HG03342 (cell line): ENCODE results near the gene LRRC17.
"Not testable (repeated sequence)": the region's sequence is repeated elsewhere in the genome, so short reads cannot be mapped to it uniquely, and the experiment has no call there.

Source experiments
- ATAC-seq: cut with Tn5 transposase; IDR thresholded peaks from one replicate; pipeline ENCODE4 v1.9.1; 2021; ENCODE audit warnings: mild to moderate bottlenecking, moderate library complexity; ENCODE audit not compliant: unreplicated experiment

The LRRC17 gene

DNA sequence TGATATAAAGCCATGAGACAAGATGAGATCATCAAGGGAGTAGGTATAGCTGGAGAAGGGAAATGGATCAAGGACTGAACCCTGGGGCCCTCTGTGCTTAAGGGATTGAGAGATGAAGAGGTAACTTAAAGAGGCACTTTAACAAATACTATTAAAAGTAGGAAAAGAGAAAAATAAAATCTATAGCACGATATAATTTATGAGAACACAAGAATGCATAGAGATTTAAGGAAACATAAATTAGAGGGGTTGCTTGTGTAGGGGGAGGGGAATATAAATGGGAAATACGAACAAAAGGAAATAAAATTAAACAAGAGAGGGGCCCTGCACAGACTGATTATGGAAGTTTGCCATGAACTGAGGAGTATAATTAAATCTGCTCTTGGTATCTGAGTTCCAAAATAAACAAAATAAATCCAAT lies 15.6 kb upstream of the LRRC17 start:
- ATAC-seq: no peak

DNA sequence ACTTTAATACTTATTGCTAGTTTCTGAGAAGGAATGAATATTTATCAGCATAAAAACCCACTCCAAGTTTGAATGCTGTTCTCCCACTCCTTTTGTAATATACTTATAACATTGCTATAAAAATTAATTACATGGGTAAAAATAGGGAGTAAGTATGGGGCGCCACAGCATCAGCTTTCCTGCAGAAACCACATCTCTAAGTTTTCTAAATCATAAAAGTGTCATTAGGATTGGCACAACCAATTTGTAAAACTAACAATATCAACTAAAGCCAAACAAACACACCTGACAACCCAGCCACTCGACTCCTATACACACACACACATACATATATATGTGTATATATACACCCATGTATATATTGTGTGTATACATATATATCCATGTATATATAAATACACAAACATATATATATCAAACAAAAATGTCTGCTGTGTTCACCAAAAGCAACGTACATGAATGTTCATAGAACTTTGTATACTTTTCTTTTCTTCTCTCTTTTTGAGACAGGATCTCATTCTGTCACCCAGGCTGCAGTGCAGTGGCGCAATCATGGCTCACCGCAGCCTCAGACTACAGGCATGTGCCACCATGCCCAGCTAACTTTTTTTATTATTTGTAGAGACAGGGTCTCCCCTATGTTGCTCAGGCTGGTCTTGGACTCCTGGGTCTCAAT lies 14.8 kb upstream of the LRRC17 start:
- no peak for ATAC-seq

DNA sequence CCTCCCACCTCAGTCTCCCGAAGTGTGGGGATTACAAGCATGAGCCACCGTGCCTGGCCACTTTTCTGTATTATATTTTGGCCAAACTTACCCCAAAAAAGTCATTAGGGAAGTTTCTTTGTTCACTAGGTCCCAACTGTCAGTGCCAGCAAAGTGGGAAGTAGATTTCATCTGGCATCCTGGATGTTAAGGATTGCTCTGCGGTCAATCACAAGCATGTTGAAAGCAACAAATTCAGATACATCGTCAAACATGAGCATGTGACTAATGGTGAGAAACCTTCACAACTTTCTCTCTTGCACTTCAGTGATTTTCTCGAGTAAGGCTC lies 14.3 kb upstream of the LRRC17 start:
- no peak for ATAC-seq

DNA sequence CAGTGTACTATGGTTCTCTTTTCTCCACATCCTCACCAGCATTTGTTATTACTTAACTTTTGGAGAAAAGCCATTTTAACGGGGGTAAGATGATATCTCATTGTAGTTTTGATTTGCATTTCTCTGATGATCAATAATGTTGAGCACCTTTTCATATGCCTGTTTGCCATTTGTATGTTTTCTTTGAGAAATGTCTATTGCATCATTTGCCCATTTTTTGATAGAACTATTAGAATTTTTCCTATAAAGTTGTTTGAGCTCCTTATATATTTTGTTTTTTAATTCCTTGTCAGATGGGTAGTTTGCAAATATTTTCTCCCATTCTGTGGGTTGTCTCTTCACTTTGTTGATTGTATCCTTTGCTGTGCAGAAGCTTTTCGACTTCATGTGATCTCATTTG lies 10.7 kb upstream of the LRRC17 start:
- not testable (repeated sequence) for ATAC-seq

DNA sequence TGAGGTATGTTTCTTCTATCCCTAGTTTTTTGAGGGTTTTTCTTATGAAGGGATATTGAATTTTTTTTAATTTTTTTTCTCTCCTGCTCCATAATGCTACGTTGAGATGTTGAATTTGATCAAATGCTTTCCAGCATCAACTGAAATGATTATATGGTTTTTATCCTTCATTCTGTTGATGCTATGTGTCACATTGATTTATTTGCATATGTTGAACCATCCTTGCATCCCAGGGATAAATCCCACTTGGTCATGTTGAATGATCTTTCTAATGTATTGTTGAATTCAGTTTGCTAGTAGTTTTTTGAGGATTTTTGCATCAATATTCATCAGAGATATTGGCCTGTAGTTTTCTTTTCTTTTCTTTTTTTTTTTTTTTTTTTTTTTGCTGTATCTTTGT lies 9.2 kb upstream of the LRRC17 start:
- ATAC-seq: not testable (repeated sequence)

DNA sequence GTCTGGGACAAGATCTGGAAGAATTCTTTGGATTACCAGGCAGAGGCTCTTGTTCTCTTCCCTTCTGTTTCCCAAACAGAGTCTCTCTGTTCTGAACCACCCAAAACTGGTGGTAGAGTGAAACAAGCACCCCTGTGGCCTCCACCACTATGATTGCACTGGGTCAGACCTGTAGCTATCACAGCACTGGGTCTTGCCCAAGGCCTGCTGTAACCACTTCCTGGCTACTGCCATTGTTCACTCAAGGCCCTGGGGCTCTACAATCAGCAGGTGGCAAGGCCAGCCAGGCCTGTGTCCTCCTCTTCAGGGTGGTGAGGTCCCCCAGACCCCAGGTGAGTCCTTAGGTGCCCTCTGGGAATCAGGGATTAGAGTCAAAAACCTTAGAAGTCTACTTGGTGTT lies 4.1 kb upstream of the LRRC17 start:
- ATAC-seq: no peak

DNA sequence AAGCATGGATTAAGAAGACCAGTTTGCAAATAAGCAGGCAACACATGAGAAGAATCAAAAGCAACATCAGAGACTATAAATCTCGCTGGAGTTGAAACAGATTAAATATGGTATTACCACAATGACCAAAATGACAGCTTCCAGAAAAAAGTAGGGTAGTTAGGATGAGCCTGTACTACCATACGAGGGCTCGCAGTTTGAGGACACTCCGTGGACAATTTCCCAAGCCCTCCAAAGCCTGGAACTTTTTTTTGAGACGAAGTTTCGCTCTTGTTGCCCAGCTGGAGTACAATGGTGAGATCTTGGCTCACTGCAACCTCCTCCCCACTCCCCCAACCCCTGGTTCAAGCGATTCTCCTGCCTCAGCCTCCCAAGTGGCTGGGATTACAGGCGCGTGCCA lies 1.0 kb downstream of the LRRC17 start:
- no peak for ATAC-seq

DNA sequence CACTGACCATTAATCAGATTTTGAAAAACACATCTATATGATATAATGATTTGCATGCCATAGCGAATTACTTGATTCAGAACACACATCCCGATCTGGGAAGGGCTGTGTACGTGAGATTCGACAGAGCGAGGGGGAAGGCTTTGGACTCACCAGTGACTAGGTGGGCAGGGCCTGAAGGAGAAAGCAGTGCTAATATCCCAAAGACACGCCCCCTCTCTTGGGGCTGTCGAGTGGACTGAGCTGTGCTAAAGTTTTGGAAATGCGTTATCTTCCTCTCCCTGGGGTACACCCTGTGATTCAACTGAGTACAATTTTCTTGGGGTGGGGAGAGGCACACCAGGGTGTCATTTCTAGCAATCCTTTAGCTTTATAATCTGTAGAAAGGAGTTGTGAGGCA lies 1.8 kb downstream of the LRRC17 start:
- no peak for ATAC-seq

DNA sequence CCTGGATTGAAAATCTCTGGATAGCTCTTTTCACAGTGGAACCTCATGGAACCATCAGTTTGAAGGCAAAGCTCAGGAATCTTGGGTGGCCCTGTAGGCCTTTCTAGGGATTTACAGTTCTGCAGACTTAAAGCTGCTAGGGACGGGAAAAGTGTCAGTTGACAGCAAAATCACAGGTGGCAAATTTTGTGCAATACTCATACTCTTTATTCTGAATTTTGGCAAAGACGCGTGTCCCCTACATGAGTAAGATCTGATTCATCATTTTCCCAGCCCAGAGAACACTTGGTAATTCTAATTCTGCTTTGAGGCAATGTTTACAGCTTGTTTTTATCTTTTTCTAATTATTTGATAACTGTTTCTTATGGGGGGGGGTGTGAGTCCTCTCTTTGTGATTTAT lies 3.6 kb downstream of the LRRC17 start:
- ATAC-seq: no peak

DNA sequence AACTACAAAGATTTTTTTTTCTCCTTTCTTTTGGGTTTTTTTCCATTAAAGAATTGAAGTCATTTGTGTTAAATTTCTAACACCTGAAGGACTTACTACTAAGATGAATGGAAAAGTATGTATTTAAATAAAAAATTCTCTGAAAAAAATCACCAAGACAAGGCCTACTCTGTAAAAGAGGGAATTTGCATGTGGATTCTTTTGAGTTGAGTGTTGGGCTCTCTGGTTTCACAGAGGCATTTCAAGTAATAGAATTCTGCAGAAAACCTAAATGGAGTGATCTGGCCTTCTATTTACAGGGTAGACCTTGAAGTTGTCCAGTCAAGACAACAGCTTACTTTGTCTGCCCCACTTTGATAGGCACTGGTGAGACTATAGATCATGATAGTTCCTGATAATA lies 4.1 kb downstream of the LRRC17 start:
- ATAC-seq: no peak

DNA sequence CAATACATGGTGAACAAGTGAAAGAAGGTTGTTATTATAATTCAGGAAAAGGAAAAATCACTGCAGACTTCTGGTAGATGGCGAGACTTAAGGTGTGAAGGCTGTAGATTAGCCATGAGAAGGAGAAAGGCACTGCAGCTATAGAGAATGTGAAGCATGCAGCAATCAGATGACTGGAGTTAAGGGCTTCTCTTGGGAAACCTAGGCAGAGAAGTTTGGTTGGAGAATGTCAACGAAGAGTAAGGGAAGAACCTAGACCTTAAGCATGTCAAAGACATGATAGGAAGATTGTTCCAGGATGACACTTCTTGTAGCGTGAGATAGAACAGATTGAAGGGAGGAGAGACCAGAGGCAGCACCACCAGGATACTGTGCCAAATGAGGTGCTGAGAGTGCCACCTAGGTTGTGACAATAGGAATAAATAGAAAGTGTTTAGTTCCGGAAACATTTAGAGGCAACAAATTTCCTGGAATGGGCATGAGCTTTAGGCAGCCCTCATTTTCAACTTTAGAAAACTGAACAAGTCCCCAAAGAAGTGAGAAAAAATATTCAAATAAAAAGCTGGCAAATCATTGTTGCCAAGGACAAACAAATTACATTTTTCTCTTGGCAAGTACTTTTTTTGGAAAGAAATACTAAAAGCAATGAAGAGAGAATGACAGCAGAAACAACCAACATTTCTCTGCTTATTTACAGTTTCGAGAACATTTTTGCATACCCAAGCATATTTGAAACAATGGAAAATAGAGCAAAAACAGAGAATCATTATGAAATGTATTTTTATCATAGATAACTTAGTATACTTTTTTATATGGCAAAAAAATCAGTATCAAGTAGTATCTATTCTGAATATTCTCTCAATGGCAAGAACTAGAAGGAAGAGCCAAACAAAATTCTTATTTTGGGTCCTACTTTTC lies 4.9 kb downstream of the LRRC17 start:
- no peak for ATAC-seq

DNA sequence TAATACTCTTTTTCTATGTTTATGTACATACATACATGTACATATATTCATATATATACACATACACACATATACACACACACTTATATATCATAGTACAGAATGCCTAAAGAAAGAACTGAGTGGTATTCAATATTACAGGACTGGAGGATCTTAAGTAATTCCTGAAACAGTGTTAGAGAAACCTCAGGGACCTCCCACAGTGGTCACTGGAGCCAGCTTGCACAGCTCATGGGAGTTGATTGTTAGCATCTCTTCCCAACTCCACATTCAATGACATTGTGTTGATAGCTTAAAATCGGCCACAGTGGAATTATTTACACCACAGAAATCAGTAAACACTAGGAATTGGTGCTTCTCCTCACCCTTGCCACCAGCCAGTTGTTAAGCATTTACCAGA lies 6.0 kb downstream of the LRRC17 start:
- ATAC-seq: no peak

DNA sequence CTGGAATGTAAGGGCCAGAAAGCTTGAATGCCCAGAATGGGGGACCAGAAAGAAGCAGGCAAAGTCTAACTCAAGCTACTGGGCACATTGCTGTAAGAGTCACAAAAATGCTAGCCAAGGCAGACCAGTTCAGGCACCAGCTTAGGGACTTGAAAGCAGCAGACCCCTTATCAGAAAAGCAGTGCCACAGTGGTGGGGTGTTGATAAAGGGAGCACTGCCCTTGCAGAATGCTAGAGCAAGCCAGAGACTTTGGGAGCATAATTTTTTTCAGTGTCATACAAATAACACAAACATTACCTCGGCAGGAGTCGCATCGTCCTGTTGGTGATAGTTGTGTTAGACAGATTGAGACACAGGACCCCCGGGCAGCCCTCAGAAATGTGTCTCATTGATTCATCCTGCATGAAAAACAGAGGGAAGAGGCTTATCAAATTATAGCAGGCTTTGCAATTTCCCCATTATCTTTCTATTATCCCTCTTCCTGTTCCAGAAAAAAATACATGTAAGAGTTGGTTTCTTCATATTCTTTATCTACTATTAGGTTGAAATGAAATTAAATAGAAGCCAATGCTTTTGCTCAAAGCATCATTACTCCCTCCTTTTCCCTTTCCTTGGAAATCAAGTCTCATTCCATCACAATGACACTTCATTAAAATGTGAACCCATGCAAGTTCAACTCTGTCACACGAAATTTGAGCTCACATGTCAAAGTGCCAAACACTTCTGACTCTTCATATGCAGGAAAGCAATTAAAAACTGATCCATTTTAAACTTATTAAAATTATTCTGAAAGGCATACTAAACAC lies 13.4 kb downstream of the LRRC17 start:
- no peak for ATAC-seq

DNA sequence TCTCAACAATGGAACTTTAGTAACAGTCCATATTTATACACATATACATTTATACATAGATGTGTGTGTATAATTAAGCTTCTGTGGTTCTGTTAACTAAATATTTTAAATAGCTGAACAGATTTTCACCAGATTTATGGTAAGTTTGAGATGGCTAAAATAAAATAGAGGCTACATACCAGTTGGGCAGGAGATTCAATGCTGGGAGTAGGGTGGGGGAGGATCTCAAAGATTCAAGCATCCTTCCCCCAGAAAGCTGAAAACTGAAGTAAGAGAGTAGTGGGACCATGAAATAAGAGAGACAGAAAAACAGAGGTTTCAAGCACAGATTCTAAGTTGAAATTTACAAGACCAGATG lies 14.0 kb downstream of the LRRC17 start:
- no peak for ATAC-seq

DNA sequence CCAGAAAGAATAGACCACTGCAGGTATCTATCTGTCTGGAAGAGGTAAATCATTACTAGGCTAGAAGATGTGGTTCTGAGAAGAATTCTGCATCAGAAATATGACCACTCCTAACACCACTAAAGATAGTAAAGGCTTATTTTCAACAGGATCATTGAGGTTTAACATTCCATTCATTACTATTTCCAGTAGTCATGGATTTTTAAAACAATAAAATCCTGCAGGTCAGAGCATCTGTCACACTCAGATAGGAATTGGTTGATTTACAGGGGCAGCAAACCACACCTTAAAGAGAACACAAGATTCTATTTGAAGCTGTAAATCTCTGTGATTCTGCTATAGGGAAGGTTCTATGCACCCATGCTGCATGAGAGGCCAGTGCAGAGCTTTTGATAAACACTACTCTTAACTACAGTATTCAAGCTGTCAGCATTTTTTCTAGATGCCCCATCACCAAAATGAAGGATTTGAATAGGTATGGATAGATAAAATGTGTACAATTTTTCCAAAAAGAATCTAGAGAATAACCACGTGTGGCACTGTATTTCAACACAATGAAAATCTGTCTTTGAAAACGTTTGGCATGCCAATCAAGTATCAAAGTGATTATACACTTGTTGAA lies 14.6 kb downstream of the LRRC17 start:
- no peak for ATAC-seq

DNA sequence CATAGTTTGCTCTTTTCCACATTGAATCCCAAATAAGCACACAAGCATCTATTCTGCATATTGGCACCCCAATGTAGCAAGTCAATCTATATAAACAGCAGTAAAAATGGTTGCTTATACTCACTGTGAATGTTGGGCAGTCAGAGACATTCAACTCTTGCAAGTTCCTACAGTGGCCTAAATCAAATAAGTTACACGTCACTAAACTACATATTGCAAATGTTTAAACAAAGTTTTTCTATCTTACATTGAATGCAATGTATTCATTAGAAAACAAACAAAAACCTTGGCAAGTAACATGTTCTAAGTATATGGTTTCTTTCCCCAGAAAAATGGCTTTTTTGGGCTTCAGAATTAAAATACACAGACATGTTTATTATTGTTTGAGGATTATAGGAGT lies 19.0 kb downstream of the LRRC17 start:
- ATAC-seq: no peak

DNA sequence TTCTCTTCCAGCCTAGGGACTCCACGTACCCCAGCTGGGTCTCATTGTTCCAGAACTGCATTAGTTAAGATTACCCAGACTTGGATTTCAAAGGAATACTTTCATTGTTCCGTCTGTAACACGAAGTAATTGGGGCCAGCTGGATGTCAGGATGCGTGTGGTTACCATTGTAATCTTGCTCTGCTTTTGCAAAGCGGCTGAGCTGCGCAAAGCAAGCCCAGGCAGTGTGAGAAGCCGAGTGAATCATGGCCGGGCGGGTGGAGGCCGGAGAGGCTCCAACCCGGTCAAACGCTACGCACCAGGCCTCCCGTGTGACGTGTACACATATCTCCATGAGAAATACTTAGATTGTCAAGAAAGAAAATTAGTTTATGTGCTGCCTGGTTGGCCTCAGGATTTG lies 21.0 kb downstream of the LRRC17 start:
- no peak for ATAC-seq

DNA sequence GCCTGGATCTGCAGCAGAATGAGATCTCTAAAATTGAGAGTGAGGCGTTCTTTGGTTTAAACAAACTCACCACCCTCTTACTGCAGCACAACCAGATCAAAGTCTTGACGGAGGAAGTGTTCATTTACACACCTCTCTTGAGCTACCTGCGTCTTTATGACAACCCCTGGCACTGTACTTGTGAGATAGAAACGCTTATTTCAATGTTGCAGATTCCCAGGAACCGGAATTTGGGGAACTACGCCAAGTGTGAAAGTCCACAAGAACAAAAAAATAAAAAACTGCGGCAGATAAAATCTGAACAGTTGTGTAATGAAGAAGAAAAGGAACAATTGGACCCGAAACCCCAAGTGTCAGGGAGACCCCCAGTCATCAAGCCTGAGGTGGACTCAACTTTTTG lies 21.4 kb downstream of the LRRC17 start:
- no peak for ATAC-seq

DNA sequence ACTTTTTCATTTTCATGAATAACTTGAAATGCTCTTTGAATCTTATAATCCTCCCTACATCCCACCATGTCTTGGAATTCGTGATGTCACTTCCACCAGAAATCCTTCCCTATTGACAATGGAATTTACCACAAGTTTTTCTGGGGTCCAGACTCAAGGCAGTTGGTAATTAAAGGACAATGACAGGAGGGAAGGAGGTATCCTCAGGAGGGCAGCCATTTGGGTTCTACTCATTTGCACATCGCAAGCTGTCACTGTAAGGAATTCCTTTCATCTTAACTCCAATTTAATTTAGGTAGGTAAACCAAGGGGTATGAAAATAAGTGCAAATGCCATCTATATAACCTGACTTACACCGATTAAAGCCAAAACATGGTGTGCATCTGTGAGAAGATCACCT lies 21.9 kb downstream of the LRRC17 start:
- ATAC-seq: no peak

DNA sequence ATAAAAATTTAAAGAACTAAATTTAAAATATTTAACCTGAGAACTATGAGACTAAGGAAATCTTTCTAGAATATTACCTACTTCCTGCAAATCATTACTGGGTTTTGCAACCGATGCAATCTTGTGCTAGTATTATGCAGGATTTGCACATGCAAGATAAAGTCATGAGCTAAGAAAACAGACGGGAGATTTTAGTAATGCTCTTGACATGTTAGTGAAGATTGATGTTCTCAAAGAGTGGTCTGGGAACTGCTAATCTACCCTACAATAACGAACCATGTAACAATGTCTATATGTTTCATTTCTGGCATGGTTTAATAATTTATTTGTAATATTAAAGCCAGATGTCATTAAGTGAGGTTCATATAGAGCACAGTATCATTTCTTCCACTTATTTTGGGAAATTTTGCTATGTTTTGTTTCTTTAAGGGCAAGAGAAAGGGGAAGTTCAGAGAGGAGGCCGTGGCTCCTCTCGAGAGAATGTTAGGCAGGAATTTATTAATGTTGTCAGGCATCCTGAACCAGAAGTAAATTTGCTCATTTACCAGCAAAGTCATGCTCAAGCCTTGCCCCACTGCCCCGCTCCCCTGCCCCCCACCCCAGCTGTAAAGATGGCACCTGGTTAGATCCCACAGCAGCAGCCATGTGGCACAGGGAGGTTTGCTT lies 22.8 kb downstream of the LRRC17 start:
- no peak for ATAC-seq

DNA sequence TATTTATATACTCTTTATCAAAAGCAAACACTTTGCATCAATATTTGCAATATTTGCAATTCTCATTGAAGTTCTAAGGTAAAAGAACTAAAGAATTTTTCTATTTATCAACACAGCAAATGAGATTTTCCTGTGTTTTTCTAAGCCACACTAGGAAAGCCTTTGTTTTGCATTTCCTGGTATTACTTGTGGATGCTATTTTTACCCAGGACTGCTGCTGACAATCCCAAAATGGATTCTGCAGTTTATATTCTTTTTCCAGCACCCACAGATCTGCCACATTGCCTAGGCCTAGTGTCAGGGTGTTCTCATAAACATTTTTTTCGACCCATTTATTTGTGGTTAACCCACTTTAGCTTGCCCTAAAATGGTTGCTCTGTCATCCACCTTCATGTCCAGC lies 25.9 kb downstream of the LRRC17 start:
- ATAC-seq: no peak
